HPDE6-E6E7 (cell line): ENCODE data around the gene PCSK6.

Experiments used
- DNase-seq: peaks from one replicate; pipeline ENCODE4 v3.0.0; 2011; ENCODE audit warnings: missing footprints; ENCODE audit errors: extremely low spot score

The PCSK6 gene

DNA sequence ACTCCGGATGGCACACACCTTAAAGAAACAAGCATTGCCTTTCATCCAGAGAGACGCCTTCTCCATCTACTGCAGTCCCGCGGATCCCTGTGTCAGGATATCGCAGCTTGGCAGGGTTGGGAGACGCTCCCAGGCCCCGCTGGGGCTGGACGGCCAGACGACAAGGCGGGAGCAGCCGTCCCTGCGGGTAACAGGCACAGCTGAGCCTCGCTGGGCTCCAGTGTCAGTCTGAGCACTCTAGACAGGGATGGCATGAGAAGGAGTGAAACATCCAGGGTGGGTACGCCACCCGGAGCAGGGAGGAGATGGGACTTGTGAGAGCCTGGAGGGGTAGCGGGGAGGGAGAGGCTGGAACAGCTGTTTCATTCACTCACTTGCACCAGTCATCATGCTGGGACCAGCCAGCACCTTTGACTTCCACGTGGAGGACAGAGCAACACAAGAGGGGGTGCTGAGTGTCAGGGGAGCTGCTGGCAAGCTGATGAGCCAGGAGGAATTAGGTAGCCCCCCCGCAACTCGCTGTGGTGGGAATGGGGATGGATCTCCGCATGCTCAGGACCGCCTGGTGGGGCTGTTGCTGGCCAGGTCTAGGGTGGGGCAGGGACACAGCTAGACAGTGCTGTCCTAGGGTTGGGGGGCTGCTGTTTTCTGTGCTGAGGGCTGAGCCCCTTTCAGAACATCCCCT, 162.9 kb downstream of the PCSK6 start:
- DNase-seq: no peak

DNA sequence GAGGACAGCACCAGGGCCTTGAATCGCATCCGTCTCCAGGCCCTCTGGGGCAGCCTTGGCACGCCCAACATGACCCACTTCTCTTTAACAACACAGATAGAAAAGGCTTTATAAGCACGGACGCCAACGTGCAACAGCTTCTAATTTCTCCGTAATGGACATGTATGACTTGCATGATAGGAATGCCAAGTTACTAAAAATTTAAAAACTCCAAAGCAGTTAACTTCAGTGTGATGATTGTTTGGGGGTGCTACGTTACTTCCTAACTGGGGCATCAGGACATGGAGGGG, 163.5 kb downstream of the PCSK6 start:
- no peak for DNase-seq

DNA sequence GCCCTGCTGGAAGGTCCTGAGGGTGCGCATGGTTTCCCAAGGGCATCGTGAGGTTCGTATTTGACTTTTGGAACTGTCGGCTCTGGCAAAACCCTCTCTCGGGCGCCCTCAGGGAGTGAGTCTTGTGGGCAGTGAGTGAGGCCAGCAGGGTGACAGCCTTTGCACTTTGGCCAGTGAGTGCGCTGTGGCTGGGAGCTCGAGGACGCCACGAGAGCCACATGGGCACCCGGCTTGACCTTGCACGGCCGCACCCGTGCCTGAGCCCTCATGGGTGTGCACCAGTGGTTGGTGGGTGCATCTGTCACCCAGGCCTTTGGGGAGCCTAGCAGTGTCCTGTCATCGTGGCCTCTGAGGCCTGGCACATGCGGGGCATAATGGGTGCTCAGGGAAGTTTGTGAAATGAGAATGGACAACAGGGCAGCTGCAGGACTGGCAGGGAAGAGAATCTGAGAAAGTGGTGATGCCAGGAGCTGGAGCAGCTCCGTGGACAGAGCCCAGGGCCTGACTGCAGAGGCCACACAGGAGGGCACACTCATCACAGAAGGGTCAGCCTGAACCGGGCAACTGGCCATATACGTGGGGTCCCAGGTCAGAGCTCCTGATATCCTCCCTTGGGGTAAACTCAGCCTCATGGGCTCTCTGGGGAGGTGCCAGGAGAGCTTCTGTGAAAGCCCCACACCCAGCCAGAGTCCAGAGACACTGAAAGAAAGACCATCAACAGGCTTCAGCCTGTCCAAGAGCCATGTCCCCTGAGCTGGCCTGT, 164.1 kb downstream of the PCSK6 start:
- DNase-seq: no peak

DNA sequence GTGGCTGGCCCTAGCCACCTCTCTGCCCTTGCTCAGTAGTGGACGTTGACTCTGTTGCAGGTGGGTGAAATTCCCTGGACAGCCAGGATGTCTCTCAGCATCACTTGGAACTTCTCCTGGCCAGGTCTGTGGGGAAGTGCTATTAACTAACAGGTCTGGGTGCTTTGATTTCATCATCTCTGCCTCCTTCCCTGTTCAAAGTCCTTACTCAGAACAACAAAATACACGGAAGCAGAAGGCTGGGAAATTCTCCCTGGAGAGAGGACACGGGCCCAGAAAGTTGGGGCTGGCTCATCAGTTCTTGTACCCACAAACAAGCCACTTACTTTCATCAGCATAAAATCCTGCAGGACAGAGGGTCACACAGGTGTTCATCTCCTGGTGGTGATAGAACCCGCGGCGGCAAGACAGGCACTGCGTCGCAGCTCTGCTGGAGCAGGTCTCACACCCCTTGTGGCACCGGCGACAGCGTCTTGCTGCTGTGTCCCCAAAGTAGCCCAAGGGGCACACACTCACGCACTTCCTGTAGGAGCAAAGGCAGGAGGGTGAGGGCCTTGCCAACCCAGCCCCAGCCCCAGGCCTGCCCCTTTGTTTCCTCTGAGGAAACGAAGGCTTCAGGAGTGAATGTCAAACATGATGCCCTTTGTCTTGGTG, 164.9 kb downstream of the PCSK6 start:
- DNase-seq: no peak

DNA sequence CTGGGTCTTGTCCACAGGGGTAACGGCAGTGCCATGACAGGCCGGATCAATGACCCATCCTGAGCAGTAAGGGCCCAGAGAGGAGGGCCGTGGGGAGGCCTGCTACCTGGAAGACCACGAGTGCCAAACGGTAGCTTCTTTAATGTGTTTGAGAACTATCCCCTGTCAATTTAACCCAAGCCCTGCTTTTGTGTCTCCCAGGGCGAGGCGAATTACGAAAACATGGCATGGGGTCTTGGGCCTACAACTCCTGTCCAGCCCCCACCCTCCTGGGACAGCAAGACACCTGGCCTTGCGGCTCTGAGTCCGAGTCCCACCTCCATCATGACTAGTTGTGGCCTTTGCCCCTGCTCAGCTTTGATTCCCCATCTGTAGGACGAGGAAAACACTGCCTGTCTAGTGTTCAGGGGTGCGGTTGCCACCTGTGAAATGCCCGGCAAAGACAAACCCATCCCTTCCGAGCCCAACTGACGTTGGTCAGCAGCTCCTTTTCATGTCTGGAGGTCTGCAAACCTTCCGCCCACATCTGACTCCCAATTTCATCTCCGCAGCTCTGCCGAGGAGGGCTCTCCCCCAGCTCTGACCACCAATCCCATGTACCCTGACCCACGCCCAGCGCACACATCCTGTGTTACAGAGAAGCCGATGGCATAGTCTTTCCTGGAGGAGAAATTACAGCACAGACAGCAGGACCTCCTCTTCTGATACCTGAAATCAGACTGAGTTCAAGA, 165.5 kb downstream of the PCSK6 start:
- no peak for DNase-seq

DNA sequence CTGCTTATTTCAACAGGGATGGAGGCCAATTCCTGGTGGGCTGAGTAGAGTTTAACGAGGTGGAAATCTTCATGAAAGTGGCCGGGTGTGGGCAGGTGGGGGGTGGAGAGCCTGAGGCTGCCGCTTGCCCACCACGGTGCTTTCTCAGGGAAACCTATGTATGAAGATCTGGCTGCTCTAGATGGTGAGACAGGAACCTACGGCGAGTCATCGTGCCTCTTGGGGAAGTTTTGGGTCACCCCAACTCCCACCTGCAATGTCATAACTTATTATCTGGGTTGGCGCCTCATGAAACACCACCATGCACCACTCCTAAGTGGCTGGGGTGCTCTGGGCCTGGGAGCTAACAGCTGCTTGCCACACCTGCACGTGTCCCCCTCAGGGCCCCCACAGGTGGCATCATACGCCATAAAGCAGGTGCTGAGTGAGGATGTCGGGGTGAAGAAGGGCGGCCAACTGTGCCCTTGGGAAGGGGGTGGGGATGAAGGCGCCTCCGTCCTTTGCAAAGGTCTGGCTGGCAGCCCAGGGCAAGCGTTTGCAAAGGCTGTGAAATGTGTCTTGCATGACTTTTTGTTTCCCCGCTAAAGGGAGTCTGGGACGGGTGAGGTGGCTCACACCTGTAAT, 166.5 kb downstream of the PCSK6 start:
- no peak for DNase-seq

DNA sequence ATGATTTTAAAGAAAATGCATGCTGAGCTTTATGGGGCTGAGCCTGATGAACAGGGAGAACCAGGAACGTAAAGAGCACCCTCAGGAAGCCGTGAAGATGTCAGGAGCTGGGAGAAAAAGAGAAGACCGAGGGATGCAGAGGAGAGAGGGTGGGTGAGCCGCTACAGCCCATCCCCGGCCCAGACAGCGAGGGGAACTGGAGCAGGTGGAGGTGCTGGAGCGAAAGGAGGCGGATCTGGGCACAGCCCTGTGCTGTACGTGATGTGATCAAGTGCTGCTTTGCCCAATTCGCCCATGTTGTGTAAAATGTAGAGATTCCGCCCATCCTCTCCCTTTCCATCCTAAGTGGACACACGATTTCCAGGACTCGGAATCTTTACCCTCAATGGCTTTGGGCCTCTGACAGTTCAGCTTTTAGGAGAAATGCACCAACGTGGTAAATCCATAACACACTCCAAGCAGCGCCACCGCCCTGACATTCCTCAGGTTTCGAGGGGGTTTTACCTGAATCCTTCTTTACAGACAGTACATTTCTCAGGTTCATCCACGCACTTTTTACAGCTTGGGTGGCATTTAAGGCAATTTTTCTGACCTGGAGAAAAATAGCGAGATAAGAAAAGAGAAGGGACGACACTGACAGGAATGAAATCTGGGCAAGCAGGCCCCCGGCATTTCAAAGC, 167.4 kb downstream of the PCSK6 start:
- DNase-seq: no peak

DNA sequence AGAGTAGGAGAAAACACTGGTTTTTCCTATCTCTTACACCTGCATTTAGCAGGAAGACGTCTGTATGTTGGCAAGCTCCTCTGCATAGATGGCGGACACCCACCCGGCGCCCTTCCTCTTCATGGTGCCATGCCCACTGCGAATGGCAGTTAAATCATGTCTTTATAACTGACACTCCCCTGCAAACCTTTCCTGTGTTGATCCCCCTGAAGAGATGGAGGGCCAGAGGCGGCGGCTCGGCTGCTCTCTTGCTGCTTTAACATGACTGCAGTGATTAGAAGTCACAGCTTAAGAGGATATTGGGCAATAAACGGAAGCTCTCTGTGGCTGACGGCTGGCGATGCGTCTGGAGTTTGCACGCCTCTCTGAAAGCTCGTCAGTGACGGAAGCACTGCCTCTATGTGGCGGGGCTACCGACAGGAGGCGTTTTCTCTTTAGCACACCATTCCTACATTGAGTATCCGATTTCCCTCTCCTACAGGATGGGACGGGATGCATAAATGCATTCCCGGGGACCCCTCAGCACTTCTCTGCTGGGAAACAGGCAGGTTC, 168.9 kb downstream of the PCSK6 start:
- no peak for DNase-seq

DNA sequence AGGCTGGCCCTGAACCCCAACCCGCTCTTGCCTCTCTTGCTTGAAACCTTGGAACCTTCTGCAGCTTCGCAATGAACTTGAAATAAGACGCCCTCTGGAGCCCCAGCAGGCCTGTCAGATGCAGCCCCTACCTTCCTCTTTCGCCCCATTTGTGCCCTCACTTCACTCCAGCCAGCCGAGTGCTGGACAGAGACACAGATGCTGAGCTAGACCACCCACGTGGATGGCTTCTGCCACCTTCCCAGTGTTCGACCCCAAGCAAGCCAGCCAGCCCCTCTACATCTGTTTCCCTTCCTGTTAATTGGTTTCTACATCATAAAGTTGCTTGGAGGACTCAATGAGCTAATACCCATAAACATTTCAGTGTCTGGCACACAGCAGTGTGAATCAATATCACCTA, 170.7 kb downstream of the PCSK6 start:
- no peak for DNase-seq

DNA sequence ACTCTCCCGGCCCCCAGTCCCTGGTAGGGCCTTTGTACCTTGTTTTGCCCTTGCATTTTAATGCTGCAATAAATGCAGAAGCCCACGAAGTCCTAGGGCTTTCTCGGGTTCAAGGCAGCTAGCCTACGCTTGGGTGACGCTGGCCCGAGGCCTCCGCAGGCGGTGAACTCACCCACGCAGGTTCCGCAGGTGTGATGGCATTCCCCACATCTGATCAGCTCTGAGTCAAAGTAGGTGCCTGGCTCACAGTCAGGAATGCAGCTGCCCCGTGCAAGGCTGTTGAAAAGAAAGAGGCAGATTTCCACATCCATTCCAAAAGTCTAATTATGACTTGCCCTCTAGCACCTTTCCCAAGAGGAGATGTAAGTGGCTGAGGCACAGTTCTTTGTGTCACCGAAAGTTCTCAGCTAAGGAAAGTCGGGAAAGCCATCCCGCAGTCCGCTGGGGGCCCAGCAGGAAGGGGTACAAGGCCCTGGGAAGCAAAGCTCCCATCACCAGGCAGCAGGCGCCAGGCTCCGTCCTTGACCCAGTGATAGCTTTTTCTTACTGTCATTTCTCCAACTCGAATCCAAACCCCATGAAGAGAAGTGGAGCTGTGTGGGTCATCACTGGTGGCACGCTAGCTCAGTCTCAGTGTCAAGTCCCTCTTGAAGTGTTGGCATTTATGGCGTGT, 171.2 kb downstream of the PCSK6 start:
- peak; percentile 38 for DNase-seq

DNA sequence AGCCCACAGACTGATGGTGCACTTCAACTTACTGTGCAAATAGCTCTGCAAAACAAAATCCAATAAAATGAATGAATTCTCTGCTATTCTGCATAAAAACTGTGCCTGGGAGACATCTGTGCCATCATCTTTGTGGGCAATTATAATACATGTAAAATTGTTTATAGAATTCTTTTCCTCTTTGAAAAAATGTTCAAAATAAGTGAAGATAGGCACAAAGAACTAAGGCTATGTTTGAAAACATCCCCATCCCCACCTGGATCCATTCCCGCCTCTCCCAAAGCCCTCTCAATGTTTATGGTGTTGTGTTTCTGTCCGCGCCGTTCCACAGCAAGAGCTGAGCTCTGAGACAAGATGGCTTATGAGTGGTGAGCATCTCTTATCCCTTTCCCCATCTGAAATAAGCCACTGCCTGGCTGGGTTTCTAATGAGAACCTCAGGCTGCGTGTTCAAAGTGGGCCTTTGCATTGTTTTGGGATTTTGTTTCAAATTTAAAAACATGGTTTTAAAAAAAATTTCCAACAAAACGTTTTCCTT, 172.1 kb downstream of the PCSK6 start:
- no peak for DNase-seq

DNA sequence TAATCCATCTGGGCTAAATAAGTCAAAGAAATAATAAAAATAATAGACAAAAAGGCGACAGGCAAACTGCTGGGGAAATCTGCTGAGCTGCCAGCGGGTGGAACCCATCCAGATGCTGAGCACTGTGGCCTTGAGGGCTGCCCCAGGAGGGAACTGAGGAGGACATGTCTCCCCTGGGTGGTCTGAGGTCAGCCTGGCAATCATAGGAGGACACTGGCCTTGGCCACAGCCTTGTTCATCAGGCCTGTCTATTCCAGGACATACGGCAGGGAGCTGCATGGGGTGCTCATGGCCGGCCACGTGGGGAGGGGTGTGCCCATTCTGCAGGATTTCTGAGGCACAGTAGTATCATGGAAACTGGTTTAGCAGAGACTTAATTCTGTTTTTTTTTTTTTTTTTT, 173.0 kb downstream of the PCSK6 start:
- DNase-seq: no peak

DNA sequence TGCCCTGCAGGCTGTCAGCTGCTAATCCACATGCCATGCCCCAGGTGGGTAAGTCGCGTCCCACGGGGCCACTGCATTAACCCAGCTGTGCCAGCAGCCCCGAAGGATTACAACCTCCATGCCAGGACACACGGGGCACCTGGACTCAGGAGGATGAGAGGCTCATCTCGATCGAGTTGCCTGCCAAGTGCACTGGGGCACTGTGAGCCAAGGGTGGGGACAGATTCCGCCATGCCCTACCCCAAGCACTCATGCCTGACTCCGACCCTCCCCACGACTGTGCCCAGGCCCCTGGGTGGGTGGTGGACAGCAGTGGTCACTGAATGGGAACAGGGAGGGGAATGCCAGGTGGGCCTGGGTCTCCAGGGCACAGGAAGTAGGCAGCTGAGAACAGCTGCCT, 173.8 kb downstream of the PCSK6 start:
- no peak for DNase-seq

DNA sequence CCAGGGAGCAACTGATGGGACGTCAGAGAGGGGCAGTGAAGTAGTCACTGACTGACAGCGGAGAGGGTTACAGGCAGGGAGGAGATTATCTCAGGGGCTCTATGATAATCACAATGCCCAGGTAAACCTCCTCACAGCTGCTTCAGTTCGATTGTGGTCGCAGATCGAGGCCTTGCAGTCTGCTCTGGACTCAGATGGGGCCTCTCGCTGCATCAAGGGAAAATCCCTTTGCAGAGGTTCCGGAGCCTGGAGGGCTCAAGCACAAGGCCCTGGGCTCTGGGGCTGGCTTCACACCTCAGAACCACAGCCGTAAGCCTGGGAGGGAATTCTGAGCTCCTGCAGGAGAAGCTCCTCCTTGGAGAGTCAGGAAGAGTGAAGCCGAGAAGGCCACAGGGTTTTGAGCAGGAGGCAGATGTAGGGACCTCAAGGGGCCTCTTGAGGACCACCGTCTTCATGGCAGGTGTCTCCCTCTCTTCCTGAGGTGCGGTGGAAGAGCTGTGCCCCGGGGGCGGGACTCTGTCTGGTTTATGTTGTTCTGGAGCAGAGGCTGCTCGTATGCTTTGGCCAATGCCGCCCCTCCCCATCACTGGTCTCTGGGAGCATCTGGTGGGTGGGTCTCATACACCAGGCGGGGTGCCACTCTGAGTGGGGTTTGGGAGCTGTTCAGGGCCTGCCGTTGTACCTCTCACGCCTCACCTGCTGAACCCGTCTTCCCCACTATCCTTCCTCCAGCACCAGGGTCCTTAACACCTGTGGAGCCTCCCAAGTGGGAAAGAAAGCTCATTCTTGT, 175.0 kb downstream of the PCSK6 start:
- no peak for DNase-seq

DNA sequence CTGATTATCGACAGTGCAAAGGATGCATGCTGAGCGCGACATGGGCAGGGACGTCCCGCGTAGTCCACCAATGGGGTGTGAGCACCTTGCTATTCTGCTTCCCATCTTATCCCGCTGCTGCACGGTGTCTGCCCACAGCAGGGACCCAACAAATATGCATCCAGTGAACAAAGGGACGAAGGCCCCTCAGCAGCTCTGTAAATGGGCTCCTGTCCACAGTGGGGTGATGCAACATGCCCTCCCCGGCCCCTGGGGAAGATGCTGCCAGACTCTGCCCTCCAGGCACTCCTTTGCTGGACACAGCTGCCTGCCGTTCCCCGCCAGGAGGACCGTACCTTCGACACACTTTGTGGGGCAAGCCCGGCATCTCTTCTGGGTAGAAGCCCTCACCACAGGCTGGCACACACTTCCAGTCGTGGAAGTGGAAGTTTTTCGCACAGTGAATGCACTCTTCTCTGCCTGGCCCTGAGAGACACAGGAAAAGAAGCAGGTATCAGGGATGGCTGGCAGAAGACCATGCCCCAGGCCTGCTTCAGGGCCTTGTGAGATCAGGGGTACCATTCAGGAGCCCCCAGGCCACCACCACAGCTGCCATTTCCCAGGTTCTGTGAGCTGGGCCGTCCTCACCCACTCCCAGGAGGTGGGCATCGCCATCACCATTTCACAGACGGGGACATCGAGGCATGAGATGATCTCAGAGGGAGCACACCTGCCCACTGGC, 176.3 kb downstream of the PCSK6 start:
- no peak for DNase-seq

DNA sequence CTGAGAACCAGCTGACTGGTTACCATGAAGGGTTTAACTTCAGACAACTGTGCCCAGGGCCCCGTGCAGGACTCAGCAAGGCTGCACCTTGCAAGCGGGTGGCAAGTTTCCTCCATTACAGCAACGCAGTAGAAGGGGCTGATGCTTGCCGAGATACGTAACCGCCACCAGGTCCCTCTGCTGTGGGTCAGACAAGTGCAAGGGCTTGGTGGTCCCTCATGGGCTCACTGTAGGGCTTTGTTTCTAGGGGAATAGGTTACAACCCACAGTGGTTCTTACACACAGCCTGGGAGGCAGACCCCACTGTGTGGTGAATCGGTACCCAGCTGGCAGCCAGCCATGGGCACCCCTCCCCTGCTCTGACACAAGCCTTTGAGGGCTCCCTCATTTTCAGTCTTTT, 179.0 kb downstream of the PCSK6 start:
- no peak for DNase-seq

DNA sequence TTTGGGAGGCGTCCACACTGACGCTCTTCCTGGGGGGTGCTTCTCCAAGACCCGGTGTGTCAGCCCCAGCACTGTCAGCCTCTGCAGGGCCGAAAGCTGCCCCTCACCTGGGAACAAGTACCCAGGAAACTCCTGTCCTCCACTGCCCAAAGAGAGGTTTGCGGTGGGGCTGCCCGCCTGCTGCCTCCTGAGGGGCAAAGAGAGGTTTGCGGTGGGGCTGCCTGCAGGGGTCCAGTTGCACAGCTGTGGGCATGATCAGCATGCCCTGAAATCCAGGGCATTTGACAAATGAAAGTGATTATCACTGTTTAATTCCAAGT, 179.4 kb downstream of the PCSK6 start:
- no peak for DNase-seq

DNA sequence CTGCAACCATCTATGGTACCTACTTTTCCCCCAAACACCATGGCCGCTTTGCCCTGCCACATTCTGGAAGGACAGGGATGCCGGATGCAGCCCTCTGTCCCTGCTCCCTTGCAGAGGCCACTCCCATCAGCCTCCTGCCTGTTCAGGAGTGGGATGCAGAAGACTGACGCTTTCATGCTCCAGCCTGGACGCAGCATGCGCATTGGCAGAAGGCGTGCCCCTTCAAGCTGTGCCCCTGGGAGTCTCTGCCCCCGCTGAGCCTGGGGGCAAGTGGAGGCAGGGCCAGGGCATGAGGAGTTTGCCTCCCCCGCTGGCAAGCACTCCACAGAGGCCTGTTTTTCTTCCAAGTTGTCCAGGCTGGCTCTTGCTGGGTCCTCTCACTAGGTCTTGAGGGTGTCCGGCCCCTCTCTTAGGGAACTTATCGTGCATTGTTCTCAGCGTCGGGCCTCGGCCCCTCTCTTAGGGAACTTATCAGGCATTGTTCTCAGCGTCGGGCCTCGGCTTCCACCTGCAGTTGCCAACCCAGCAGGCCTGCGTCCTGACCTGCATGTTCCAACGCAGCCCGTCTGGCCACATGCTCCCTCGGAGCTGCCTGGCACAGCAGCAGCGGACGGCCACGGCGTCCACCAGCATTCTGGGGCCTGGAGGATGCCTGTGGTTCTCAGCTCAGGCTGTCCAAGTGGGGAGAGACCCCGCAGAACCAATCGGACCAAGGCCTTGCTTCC, 179.9 kb downstream of the PCSK6 start:
- DNase-seq: no peak
